ENCODE measurements around the gene CACNA2D1.

DNA sequence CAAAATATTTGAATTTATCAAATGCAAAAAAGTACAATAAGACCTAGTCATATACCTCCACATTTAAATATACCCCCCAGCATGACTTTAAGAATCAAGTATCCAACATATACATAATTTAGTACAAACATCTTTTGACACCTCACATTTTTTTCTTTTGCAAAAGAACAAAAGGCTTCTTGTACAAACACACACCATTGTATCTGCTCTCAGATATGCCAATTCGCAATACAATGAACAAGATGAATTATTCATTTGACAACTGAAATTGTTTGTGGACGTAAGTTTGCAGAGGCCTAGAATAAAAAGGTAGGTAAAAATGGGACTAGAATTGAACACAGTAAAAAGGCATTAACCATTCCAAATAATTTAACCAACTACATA, 154.4 kb downstream of the CACNA2D1 start:
- no peak for TF ChIP-seq MAX (IDR thresholded peaks at IDR 0.05; ENCODE audit: low read depth, low read length)
- TF ChIP-seq, protein P1, sequence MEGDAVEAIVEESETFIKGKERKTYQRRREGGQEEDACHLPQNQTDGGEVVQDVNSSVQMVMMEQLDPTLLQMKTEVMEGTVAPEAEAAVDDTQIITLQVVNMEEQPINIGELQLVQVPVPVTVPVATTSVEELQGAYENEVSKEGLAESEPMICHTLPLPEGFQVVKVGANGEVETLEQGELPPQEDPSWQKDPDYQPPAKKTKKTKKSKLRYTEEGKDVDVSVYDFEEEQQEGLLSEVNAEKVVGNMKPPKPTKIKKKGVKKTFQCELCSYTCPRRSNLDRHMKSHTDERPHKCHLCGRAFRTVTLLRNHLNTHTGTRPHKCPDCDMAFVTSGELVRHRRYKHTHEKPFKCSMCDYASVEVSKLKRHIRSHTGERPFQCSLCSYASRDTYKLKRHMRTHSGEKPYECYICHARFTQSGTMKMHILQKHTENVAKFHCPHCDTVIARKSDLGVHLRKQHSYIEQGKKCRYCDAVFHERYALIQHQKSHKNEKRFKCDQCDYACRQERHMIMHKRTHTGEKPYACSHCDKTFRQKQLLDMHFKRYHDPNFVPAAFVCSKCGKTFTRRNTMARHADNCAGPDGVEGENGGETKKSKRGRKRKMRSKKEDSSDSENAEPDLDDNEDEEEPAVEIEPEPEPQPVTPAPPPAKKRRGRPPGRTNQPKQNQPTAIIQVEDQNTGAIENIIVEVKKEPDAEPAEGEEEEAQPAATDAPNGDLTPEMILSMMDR (IDR thresholded peaks at IDR 0.05; ENCODE audit: low read depth, low read length) = no peak
